Thyroid gland (tissue), 4 donors: Measurements from ENCODE around the gene AGMO. TPM values are rescaled to one million over a fixed set of nuclear protein-coding genes. Genes with fewer than 3 reads are reported as not detected.

Source experiments
- DNase-seq, 2 donors: peaks; one replicate each; pipeline ENCODE4 v3.0.0-alpha.2; 2019
- H3K27ac ChIP-seq, 3 donors: fragments of 200-600 bp; sonication (generic); 1 replicate in 2 of 3; 2 replicates in 1 of 3; pipeline ENCODE4 v1.5.1; 2016 to 2019; ENCODE audit warnings: mild to moderate bottlenecking in 1 of 3, moderate library complexity in 1 of 3
- H3K27me3 ChIP-seq: fragments of 200-600 bp; sonication (generic); one replicate; pipeline ENCODE4 v1.5.1; 2019
- H3K36me3 ChIP-seq, 2 donors: fragments of 200-600 bp; sonication (generic); one replicate each; pipeline ENCODE4 v1.5.1; 2016 to 2019
- H3K4me1 ChIP-seq, 2 donors: fragments of 200-600 bp; sonication (generic); one replicate each; pipeline ENCODE4 v1.5.1; 2017 to 2019
- H3K4me3 ChIP-seq, 3 donors: fragments of 200-600 bp; sonication (generic); replicated peaks in 1 of 3; 1 replicate in 2 of 3; 2 replicates in 1 of 3; pipeline ENCODE4 v1.5.1; 2016; ENCODE audit warnings: mild to moderate bottlenecking in 1 of 3
- H3K9me3 ChIP-seq: fragments of 200-600 bp; sonication (generic); one replicate; pipeline ENCODE4 v1.5.1; 2017
- POLR2A ChIP-seq, 2 donors: fragments of 450-650 bp; IDR thresholded peaks; one replicate each; pipeline ENCODE4 v1.6.1; 2017; ENCODE audit warnings: antibody characterized with exemption in 2 of 2, mild to moderate bottlenecking in 2 of 2, moderate library complexity in 1 of 2
- WGBS, 2 donors: methylation state at CpG; one replicate each; pipeline ENCODE4 v1.1.5; 2017; 5-methylcytosine and 5-hydroxymethylcytosine counted together
- intact Hi-C: fragments of 100-400 bp; cut with DNase I; formaldehyde crosslinking; loops from one replicate; pipeline ENCODE4 v1.15.1; 2023
- total RNA-seq, 4 donors: library from RNA; depleted of rRNA; stranded (reverse); fragments of >200 nt; gene quantifications; one replicate each; pipeline ENCODE4 v1.2.3, GENCODE V29; 2016
- TF ChIP-seq, protein P1 (sequence below), 6 experiments: fragments of 200-600 bp in 3 of 6; fragments of 450-650 bp in 3 of 6; sonication (generic) in 3 of 6; IDR thresholded peaks; one replicate each; pipeline ENCODE4 v1.5.1; 2016 to 2019; ENCODE audit warnings: antibody characterized with exemption in 6 of 6, mild to moderate bottlenecking in 2 of 6, inconsistent platforms in 1 of 6, moderate library complexity in 1 of 6

AGMO gene
- total RNA-seq, 4 donors from 2014 or later = 0.83 to 2.0 (median 1.8) TPM

DNA sequence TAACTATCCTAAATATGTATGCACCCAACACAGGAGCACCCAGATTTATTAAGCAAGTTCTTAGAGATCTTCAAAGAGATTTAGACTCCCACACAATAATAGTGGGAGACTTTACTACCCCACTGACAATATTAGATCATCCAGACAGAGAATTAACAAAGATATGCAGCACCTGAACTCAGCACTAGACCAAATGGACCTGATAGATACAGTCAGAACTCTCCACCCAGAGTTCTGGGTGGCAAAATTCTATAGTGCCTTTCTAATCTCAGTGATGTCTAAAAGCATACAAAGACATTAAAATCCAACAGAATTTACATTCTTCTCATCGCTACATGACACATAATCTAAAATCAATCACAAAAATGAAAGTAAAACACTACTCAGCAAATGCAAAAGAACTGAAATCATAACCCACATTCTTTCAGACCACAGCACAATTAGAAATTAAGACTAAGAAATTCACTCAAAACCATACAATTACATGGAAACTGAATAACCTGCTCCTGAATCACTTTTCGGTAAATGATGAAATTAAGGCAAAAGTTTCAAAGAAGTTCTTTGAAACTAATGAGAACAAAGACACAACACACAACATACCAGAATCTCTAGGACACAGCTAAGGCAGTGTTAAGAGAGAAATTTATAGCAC is 183.2 kb downstream of the AGMO start:
- no peak overlapping the region for H3K27ac ChIP-seq
- H3K36me3 ChIP-seq = no peaks in the 10 kb centered on the region
- intact Hi-C loops = no loop called here
- H3K27me3 ChIP-seq = no peaks in the 10 kb centered on the region
- no peak for TF ChIP-seq POLR2A (IDR thresholded peaks at IDR 0.05)
- TF ChIP-seq, protein P1, sequence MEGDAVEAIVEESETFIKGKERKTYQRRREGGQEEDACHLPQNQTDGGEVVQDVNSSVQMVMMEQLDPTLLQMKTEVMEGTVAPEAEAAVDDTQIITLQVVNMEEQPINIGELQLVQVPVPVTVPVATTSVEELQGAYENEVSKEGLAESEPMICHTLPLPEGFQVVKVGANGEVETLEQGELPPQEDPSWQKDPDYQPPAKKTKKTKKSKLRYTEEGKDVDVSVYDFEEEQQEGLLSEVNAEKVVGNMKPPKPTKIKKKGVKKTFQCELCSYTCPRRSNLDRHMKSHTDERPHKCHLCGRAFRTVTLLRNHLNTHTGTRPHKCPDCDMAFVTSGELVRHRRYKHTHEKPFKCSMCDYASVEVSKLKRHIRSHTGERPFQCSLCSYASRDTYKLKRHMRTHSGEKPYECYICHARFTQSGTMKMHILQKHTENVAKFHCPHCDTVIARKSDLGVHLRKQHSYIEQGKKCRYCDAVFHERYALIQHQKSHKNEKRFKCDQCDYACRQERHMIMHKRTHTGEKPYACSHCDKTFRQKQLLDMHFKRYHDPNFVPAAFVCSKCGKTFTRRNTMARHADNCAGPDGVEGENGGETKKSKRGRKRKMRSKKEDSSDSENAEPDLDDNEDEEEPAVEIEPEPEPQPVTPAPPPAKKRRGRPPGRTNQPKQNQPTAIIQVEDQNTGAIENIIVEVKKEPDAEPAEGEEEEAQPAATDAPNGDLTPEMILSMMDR (IDR thresholded peaks at IDR 0.05) = no peak
- no peaks in the 10 kb centered on the region for H3K9me3 ChIP-seq
- no peaks in the 10 kb centered on the region for H3K4me1 ChIP-seq
- DNase-seq = no peak
- 94 to 97% methylated on average over 2 of the region's 2 CpGs for WGBS, 2 donors
- H3K4me3 ChIP-seq = no peak overlapping the region

DNA sequence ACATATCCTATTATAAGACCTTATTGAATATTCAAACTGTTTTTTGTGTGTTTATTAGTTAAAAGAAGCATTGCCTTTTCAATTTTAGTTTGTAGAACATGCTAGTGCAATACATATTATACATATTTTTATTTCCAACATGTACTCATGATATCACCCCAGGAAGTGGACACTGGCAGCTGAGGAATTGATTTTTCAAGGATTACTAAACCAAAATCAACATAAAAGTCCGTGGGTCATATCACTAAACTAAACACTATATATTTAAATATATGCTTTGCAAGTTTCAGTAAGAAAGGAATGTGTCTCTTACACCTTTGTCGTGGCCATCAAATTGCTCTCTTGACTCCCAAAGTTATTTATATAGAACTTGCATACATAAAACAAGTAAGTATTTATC is 185.2 kb downstream of the AGMO start:
- DNase-seq = no peak
- intact Hi-C loops = no loop called here
- Histone ChIP-seq H3K4me1 (no peaks in the 10 kb centered on the region), H3K36me3 (no peaks in the 10 kb centered on the region), H3K27me3 (no peaks in the 10 kb centered on the region), H3K9me3 (no peaks in the 10 kb centered on the region), H3K27ac (no peak overlapping the region), H3K4me3 (no peak overlapping the region)
- no peak for TF ChIP-seq POLR2A (IDR thresholded peaks at IDR 0.05)
- TF ChIP-seq, protein P1 (IDR thresholded peaks at IDR 0.05) = no peak
- 57 to 61% methylated on average over 2 of the region's 2 CpGs for WGBS, 2 donors

DNA sequence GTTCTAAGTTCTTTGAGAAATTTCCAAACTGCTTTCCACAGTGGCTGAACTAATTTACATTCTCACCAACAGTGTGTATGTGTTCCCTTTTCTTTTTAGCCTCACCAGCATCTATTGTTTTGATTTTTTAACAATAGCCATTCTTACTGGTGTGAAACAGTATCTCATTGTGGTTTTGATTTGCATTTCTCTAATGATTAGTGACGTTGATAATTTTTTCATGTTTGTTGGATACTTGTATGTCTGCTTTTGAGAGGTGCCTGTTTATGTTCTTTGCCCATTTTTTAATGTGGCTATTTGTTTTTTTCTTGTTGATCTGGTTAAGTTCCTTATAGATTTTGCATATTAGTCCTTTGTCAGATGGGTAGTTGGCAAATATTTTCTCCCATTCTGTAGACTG is 191.4 kb downstream of the AGMO start:
- Histone ChIP-seq H3K27me3 (no peaks in the 10 kb centered on the region), H3K4me3 (no peak overlapping the region), H3K4me1 (no peaks in the 10 kb centered on the region), H3K36me3 (no peaks in the 10 kb centered on the region), H3K9me3 (no peaks in the 10 kb centered on the region), H3K27ac (no peak overlapping the region)
- DNase-seq = no peak
- intact Hi-C loops = no loop called here
- 86 to 97% methylated on average over 1 of the region's 1 CpG for WGBS, 2 donors
- TF ChIP-seq, protein P1 (IDR thresholded peaks at IDR 0.05) = no peak
- no peak for TF ChIP-seq POLR2A (IDR thresholded peaks at IDR 0.05)

DNA sequence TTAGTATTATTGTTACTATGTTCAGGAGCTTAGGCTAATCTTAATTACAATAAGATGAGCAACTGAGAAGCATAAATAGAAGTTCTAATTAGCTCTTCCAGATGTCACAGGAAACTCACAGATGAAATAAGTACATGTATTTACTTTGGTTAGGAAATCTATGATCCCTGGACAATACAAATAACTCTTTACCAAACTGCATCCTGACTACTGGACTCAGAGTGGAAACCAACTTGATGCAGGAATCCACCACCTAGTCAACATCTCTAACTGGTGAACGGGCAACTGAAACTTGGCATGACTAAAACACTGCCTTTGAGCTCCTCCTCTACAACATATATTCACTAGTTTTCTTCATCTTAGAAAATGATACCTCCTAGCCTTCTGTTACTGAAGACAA is 193.2 kb downstream of the AGMO start:
- DNase-seq = no peak
- intact Hi-C loops = no loop called here
- H3K36me3 ChIP-seq = no peaks in the 10 kb centered on the region
- H3K4me1 ChIP-seq = no peaks in the 10 kb centered on the region
- no peak for TF ChIP-seq POLR2A (IDR thresholded peaks at IDR 0.05)
- TF ChIP-seq, protein P1 (IDR thresholded peaks at IDR 0.05) = no peak
- no peak overlapping the region for H3K27ac ChIP-seq
- H3K4me3 ChIP-seq = no peak overlapping the region
- no peaks in the 10 kb centered on the region for H3K27me3 ChIP-seq
- 90 to 94% methylated on average over 1 of the region's 1 CpG for WGBS, 2 donors
- H3K9me3 ChIP-seq = no peaks in the 10 kb centered on the region

DNA sequence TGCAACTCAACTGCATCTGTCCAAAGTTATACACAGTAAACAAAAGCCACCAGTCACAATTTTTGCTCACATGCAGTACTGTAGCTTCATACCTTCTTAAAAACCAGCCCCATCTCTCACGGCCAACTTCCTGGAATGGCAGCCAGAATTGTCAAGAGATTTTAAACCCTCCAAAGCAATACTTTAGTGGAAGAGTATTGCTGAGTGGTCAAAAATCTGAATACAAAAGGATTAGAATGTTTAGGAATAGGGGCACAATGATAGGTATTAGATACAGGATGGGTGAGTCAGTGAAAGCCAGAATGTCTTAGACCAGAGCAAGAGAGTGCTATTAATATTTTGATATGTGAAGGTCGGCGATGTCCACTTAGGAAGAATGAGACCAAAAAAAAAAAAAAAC is 193.9 kb downstream of the AGMO start:
- no peak overlapping the region for H3K4me3 ChIP-seq
- intact Hi-C loops = no loop called here
- DNase-seq = no peak
- H3K9me3 ChIP-seq = no peaks in the 10 kb centered on the region
- TF ChIP-seq, protein P1 (IDR thresholded peaks at IDR 0.05) = no peak
- no peak for TF ChIP-seq POLR2A (IDR thresholded peaks at IDR 0.05)
- no peaks in the 10 kb centered on the region for H3K4me1 ChIP-seq
- no peak overlapping the region for H3K27ac ChIP-seq
- H3K36me3 ChIP-seq = no peaks in the 10 kb centered on the region
- H3K27me3 ChIP-seq = no peaks in the 10 kb centered on the region
- 89 to 90% methylated on average over 3 of the region's 3 CpGs for WGBS, 2 donors
